Brain pericyte (primary cell): Measurements from ENCODE around the gene ZNF2.

Source experiments
- DNase-seq: peaks from one replicate; pipeline ENCODE4 v3.0.0-alpha.2; 2012; ENCODE audit warnings: low read depth, low spot score

Gene ZNF2

DNA sequence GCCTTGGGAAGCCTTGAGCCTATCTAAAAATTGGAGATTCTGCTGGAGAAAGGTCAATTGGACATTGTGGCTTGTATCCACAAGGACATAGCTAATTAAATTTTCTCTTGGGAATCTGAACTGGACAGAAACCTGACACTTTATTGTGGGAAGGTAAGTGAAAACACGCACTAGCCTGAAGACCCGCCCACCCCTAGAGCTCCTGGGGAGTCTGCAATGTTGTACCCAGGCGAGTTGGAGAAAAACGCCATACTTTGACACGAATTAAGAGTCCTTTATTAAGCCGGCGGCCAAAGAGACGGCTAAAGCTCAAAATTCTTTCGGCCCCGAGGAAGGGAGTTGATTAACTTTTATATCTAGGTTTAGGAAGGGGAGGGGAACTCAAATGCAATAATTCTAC lies 40.5 kb downstream of the ZNF2 start:
- no peak for DNase-seq

DNA sequence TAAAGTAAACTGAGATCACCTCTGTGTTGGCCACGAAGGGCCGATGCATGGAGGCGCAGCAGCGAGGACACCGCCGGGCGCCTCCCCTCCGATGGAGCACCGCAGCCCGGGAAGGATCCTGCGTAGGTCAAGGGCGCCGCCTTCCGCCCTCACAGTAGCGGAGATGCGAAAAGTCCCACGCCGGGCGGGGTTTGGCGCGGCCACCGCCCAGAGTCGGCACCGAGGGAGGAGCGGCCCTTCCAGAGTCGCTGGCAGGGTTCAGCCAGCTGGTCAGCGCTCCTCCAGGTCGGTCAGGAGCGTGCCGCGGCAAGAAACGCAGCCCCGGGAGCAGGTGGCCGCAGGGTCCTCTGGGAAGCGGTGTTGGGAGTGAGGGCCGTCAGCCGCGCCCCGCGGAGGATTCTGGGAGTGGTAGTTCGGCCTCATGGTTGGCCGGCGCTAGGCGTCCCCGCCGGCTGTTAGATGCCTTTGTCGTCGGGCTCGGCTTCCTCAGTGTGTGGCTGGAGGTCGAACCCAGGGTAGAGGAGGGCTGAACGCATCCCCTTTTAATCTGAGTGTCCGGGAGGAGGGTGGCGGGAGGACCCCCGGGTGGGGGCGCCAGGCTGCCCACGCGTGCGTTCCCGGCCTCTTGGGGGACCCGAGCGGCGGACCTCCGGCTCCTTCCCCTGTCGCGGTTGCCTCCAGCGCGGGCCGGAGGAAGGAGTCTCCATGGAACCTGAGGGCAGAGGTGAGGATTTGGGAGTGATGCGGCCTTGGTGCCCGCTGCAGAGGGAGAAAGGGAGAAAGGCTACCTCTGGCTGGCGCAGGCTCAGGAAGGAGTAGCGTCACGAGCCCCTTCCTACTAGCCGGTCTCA lies 41.7 kb downstream of the ZNF2 start, which contains the start of gene ZNF892:
Gene ZNF892, plus strand, starts transcription at position 411 of the 851 bp plus-strand sequence. Its CDS starts 295 bp downstream, at position 706.
- peak; percentile 38 for DNase-seq

- DNase-seq = no peak
These were observed 42.5 kb downstream of the ZNF2 start for GRCh38 chr2:95208106-95208505.

DNA sequence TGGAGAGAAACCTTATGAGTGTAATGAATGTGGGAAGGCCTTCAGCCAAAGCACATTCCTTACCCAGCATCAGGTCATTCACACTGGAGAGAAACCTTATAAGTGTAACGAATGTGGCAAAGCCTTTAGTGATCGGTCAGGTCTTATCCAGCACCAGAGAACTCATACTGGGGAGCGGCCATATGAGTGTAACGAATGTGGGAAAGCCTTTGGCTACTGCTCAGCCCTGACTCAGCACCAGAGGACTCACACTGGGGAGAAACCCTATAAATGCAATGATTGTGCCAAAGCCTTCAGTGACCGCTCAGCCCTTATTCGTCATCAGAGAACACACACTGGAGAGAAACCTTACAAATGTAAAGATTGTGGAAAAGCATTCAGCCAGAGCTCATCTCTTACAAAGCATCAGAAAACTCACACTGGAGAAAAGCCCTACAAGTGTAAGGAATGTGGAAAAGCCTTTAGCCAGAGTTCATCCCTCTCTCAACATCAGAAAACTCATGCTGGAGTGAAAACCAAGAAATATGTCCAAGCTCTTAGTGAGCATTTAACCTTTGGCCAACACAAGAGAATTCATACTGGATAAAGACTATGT lies 49.5 kb downstream of the ZNF2 start:
- DNase-seq = no peak

DNA sequence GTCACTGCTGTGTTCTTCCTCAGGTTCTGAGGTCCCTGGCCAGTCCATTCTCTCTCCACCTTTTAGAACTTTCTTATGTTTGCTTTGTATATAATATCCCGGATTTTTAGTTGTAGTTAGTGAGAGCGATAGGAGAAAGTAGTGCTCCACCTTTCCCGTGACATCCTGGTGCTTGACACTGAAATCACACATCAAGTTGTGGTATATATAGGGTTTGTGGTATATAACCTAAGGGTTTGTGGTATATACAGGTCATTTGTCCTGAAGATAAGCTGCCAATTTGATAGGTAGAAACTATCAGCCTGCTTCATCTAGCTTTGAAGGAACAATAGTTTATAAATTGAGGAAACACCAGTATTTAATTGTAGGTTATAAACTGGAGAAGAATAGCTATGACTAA lies 54.8 kb downstream of the ZNF2 start:
- no peak for DNase-seq

DNA sequence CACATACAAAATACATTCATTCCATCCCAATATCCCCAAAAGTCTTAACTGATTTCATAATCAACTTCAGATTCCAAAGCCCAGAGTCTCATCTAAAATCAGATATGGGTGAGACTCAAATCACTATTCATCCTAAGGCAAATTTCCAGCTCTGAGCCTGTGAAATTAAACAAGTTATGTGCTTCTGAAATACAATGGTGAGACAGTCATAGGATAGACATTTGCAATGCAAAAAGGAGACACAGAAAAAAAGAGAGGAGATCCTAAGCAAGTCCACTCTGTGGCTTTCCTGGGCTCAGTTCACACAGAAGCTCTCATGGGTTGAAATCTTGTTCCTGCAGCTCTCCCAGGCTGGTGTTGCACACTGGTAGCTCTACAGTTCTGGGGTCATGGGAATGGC lies 60.0 kb downstream of the ZNF2 start:
- no peak for DNase-seq

DNA sequence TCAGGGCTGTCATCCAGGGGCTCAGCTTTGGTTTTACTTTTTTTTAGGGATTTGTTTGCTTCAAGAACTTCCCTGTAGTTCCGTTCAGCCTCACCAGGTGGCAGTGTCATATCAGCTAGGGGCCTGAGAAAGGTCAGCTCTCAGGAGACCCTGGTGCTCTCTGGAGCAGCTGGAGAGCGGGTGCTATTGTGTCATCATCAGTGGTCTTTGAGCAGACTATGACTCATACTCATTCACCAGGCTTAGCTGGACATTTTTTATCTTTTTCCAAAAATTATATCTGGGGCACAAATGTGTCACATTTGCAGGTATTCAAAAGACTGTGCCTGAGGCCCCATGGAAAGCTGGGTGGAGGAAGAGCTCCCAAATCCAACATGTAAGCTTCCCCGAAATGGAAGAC lies 66.1 kb downstream of the ZNF2 start:
- no peak for DNase-seq

DNA sequence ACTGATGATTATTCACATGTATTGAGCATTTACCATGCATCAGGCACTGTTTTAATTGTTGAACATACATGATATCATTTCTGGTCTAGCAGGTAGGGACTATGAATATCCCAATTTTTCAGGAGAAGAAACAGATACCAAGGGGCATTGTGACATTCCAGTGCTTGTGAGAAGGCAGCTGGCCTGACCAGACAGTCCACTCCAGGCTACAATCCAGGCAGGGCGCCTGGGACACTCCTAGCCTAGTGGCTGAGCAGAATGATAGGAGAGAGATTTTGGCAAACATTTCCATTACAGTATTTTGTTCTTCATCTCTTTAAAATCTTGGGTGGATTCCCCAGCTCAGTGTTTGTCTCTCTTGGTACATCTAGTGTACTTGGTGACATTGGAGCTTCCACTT lies 66.6 kb downstream of the ZNF2 start:
- DNase-seq = no peak
